Stomach (tissue), 4 donors: Measurements from ENCODE around the gene FHOD3.

Experiments used
- POLR2AphosphoS5 ChIP-seq, 3 donors: sonication (generic); formaldehyde crosslinking; IDR thresholded peaks; one replicate each; pipeline ENCODE4 v1.6.1; 2016; ENCODE audit warnings: antibody characterized with exemption in 3 of 3
- TF ChIP-seq, protein P1 (sequence below), 7 experiments: fragments of 450-650 bp in 4 of 7; fragments of 200-600 bp in 3 of 7; sonication (generic) in 3 of 7; IDR thresholded peaks; one replicate each; pipeline ENCODE4 v1.5.1; 2016 to 2019; ENCODE audit warnings: antibody characterized with exemption in 7 of 7, control low read depth in 2 of 7, mild to moderate bottlenecking in 1 of 7

- TF ChIP-seq, protein P1, sequence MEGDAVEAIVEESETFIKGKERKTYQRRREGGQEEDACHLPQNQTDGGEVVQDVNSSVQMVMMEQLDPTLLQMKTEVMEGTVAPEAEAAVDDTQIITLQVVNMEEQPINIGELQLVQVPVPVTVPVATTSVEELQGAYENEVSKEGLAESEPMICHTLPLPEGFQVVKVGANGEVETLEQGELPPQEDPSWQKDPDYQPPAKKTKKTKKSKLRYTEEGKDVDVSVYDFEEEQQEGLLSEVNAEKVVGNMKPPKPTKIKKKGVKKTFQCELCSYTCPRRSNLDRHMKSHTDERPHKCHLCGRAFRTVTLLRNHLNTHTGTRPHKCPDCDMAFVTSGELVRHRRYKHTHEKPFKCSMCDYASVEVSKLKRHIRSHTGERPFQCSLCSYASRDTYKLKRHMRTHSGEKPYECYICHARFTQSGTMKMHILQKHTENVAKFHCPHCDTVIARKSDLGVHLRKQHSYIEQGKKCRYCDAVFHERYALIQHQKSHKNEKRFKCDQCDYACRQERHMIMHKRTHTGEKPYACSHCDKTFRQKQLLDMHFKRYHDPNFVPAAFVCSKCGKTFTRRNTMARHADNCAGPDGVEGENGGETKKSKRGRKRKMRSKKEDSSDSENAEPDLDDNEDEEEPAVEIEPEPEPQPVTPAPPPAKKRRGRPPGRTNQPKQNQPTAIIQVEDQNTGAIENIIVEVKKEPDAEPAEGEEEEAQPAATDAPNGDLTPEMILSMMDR (IDR thresholded peaks at IDR 0.05) = no peak
- no peak for TF ChIP-seq POLR2AphosphoS5 (IDR thresholded peaks at IDR 0.05)
Measured at GRCh38 chr18:36675542-36675941, 378.0 kb downstream of the FHOD3 start.
